Measurements from ENCODE around the gene ZCWPW2.

Gene ZCWPW2

GRCh38 chr3:28376424-28376823 is 27.9 kb downstream of the ZCWPW2 start:
- DNase-seq (ENCODE audit: low read depth, low spot score): no peak

GRCh38 chr3:28386049-28386448 is 37.5 kb downstream of the ZCWPW2 start:
- DNase-seq (ENCODE audit: low read depth, low spot score): no peak

- no peak for DNase-seq (ENCODE audit: low read depth, low spot score)
These were observed 40.5 kb downstream of the ZCWPW2 start for GRCh38 chr3:28388978-28389377.

GRCh38 chr3:28399206-28399605 is 50.7 kb downstream of the ZCWPW2 start:
- DNase-seq (ENCODE audit: low read depth, low spot score): no peak

GRCh38 chr3:28406241-28406640 is 57.7 kb downstream of the ZCWPW2 start:
- no peak for DNase-seq (ENCODE audit: low read depth, low spot score)

- DNase-seq (ENCODE audit: low read depth, low spot score): no peak
These were observed 100.9 kb downstream of the ZCWPW2 start for GRCh38 chr3:28449398-28449797.

GRCh38 chr3:28462866-28463265 is 114.3 kb downstream of the ZCWPW2 start:
- no peak for DNase-seq (ENCODE audit: low read depth, low spot score)

- DNase-seq (ENCODE audit: low read depth, low spot score): no peak
These were observed 118.9 kb downstream of the ZCWPW2 start for GRCh38 chr3:28467414-28467813.

GRCh38 chr3:28476194-28476593 is 127.7 kb downstream of the ZCWPW2 start:
- peak; percentile 1 for DNase-seq (ENCODE audit: low read depth, low spot score)

GRCh38 chr3:28476764-28477163 is 128.2 kb downstream of the ZCWPW2 start:
- no peak for DNase-seq (ENCODE audit: low read depth, low spot score)

GRCh38 chr3:28485164-28485563 is 136.6 kb downstream of the ZCWPW2 start:
- DNase-seq (ENCODE audit: low read depth, low spot score): no peak

- no peak for DNase-seq (ENCODE audit: low read depth, low spot score)
These were observed 146.8 kb downstream of the ZCWPW2 start for GRCh38 chr3:28495301-28495700.

GRCh38 chr3:28502397-28502937 is 153.9 kb downstream of the ZCWPW2 start:
- no peak for DNase-seq (ENCODE audit: low read depth, low spot score)

- no peak for DNase-seq (ENCODE audit: low read depth, low spot score)
These were observed 156.5 kb downstream of the ZCWPW2 start for GRCh38 chr3:28504976-28505375.

GRCh38 chr3:28521663-28522062 is 173.1 kb downstream of the ZCWPW2 start:
- no peak for DNase-seq (ENCODE audit: low read depth, low spot score)

GRCh38 chr3:28542351-28542750 is 193.8 kb downstream of the ZCWPW2 start:
- no peak for DNase-seq (ENCODE audit: low read depth, low spot score)

- DNase-seq (ENCODE audit: low read depth, low spot score): no peak
These were observed 195.7 kb downstream of the ZCWPW2 start for GRCh38 chr3:28544236-28544635.

- no peak for DNase-seq (ENCODE audit: low read depth, low spot score)
These were observed 196.3 kb downstream of the ZCWPW2 start for GRCh38 chr3:28544831-28545230.

GRCh38 chr3:28547677-28548076 is 199.2 kb downstream of the ZCWPW2 start:
- no peak for DNase-seq (ENCODE audit: low read depth, low spot score)

GRCh38 chr3:28553175-28553574 is 204.7 kb downstream of the ZCWPW2 start:
- no peak for DNase-seq (ENCODE audit: low read depth, low spot score)

GRCh38 chr3:28556195-28556594 is 207.7 kb downstream of the ZCWPW2 start:
- DNase-seq (ENCODE audit: low read depth, low spot score): no peak

- DNase-seq (ENCODE audit: low read depth, low spot score): no peak
These were observed 215.7 kb downstream of the ZCWPW2 start for GRCh38 chr3:28564211-28564610.

GRCh38 chr3:28569357-28569756 is 220.8 kb downstream of the ZCWPW2 start:
- no peak for DNase-seq (ENCODE audit: low read depth, low spot score)

GRCh38 chr3:28574036-28574435 is 225.5 kb downstream of the ZCWPW2 start:
- DNase-seq (ENCODE audit: low read depth, low spot score): no peak

Data from smooth muscle cell of the brain vasculature (primary cell).